Vagina (tissue), 2 donors: ENCODE data around the gene C10orf90. TPM values are rescaled to one million over a fixed set of nuclear protein-coding genes. Genes with fewer than 3 reads are reported as not detected.

Experiments
- DNase-seq, 2 donors: peaks; one replicate each; pipeline ENCODE4 v3.0.0-alpha.2; 2017; ENCODE audit errors: extremely low spot score in 2 of 2
- H3K27ac ChIP-seq: fragments of 200-600 bp; sonication (generic); one replicate; pipeline ENCODE4 v1.5.1; 2019
- H3K27me3 ChIP-seq: fragments of 200-600 bp; sonication (generic); one replicate; pipeline ENCODE4 v1.5.1; 2019
- H3K36me3 ChIP-seq, 2 donors: fragments of 200-600 bp; sonication (generic); one replicate each; pipeline ENCODE4 v1.5.1; 2017 to 2019
- H3K4me1 ChIP-seq: fragments of 200-600 bp; sonication (generic); one replicate; pipeline ENCODE4 v1.5.1; 2019
- H3K4me3 ChIP-seq, 2 donors: fragments of 200-600 bp; sonication (generic); 1 replicate in 1 of 2; 2 replicates in 1 of 2; pipeline ENCODE4 v1.5.1; 2016 to 2019
- H3K9me3 ChIP-seq: fragments of 200-600 bp; sonication (generic); one replicate; pipeline ENCODE4 v1.5.1; 2019
- CTCF ChIP-seq, 3 experiments: fragments of 450-650 bp in 2 of 3; fragments of 200-600 bp in 1 of 3; sonication (generic) in 1 of 3; IDR thresholded peaks; one replicate each; pipeline ENCODE4 v1.5.1; 2017 to 2019; ENCODE audit warnings: antibody characterized with exemption in 3 of 3, mild to moderate bottlenecking in 2 of 3, moderate library complexity in 2 of 3
- POLR2A ChIP-seq, 2 donors: fragments of 450-650 bp; IDR thresholded peaks; one replicate each; pipeline ENCODE4 v1.6.1; 2017; ENCODE audit warnings: antibody characterized with exemption in 2 of 2, mild to moderate bottlenecking in 2 of 2, moderate library complexity in 2 of 2
- POLR2AphosphoS5 ChIP-seq, 2 donors: sonication (generic); formaldehyde crosslinking; IDR thresholded peaks; one replicate each; pipeline ENCODE4 v1.9.0; 2017; ENCODE audit warnings: antibody characterized with exemption in 2 of 2, mild to moderate bottlenecking in 2 of 2, low read depth in 1 of 2; ENCODE audit not compliant: insufficient read depth in 1 of 2
- intact Hi-C: fragments of 100-400 bp; cut with DNase I; formaldehyde crosslinking; loops from one replicate; pipeline ENCODE4 v1.15.1; 2023
- total RNA-seq: library from RNA; depleted of rRNA; stranded (reverse); fragments of >200 nt; gene quantifications from one replicate; pipeline ENCODE4 v1.2.3, GENCODE V29; 2016

Gene C10orf90
- total RNA-seq, 1 donor from 2014 or later: not detected

- Histone ChIP-seq H3K36me3 (no peaks in the 10 kb centered on the region), H3K4me1 (no peaks in the 10 kb centered on the region), H3K9me3 (no peaks in the 10 kb centered on the region), H3K27me3 (no peaks in the 10 kb centered on the region), H3K27ac (no peak overlapping the region), H3K4me3 (no peak overlapping the region)
- intact Hi-C loops: no loop called here
- DNase-seq: no peak
- TF ChIP-seq CTCF (IDR thresholded peaks at IDR 0.05) (no peak), POLR2AphosphoS5 (IDR thresholded peaks at IDR 0.05; ENCODE audit: insufficient read depth in 1 of 2, low read depth in 1 of 2) (no peak), POLR2A (IDR thresholded peaks at IDR 0.05) (no peak)
Observed at GRCh38 chr10:126549344-126549743, 121.1 kb downstream of the C10orf90 start.

- Histone ChIP-seq H3K4me3 (no peak overlapping the region), H3K27ac (no peak overlapping the region), H3K9me3 (no peaks in the 10 kb centered on the region), H3K27me3 (no peaks in the 10 kb centered on the region), H3K36me3 (no peaks in the 10 kb centered on the region), H3K4me1 (no peaks in the 10 kb centered on the region)
- no peak for DNase-seq
- intact Hi-C loops: no loop called here
- TF ChIP-seq CTCF (IDR thresholded peaks at IDR 0.05): no peak
- no peak for TF ChIP-seq POLR2A (IDR thresholded peaks at IDR 0.05)
- no peak for TF ChIP-seq POLR2AphosphoS5 (IDR thresholded peaks at IDR 0.05; ENCODE audit: insufficient read depth in 1 of 2, low read depth in 1 of 2)
Observed at GRCh38 chr10:126544565-126544964, 125.9 kb downstream of the C10orf90 start.

GRCh38 chr10:126538439-126539135, 131.9 kb downstream of the C10orf90 start:
- Histone ChIP-seq H3K27me3 (no peaks in the 10 kb centered on the region), H3K9me3 (no peaks in the 10 kb centered on the region), H3K4me3 (no peak overlapping the region), H3K27ac (no peak overlapping the region), H3K36me3 (no peaks in the 10 kb centered on the region), H3K4me1 (no peaks in the 10 kb centered on the region)
- DNase-seq: no peak
- intact Hi-C loops: no loop called here
- TF ChIP-seq POLR2A (IDR thresholded peaks at IDR 0.05) (no peak), POLR2AphosphoS5 (IDR thresholded peaks at IDR 0.05; ENCODE audit: insufficient read depth in 1 of 2, low read depth in 1 of 2) (no peak), CTCF (IDR thresholded peaks at IDR 0.05) (no peak)

GRCh38 chr10:126536656-126537055, 133.8 kb downstream of the C10orf90 start:
- no peaks in the 10 kb centered on the region for H3K36me3 ChIP-seq
- no peaks in the 10 kb centered on the region for H3K9me3 ChIP-seq
- no peak overlapping the region for H3K27ac ChIP-seq
- intact Hi-C loops: no loop called here
- DNase-seq: no peak
- TF ChIP-seq CTCF (IDR thresholded peaks at IDR 0.05): no peak
- no peak for TF ChIP-seq POLR2AphosphoS5 (IDR thresholded peaks at IDR 0.05; ENCODE audit: insufficient read depth in 1 of 2, low read depth in 1 of 2)
- TF ChIP-seq POLR2A (IDR thresholded peaks at IDR 0.05): no peak
- no peaks in the 10 kb centered on the region for H3K27me3 ChIP-seq
- H3K4me3 ChIP-seq: no peak overlapping the region
- H3K4me1 ChIP-seq: no peaks in the 10 kb centered on the region

GRCh38 chr10:126536148-126536547, 134.3 kb downstream of the C10orf90 start:
- Histone ChIP-seq H3K9me3 (no peaks in the 10 kb centered on the region), H3K4me1 (no peaks in the 10 kb centered on the region), H3K4me3 (no peak overlapping the region), H3K27ac (no peak overlapping the region), H3K36me3 (no peaks in the 10 kb centered on the region), H3K27me3 (no peaks in the 10 kb centered on the region)
- intact Hi-C loops: no loop called here
- no peak for TF ChIP-seq POLR2A (IDR thresholded peaks at IDR 0.05)
- TF ChIP-seq POLR2AphosphoS5 (IDR thresholded peaks at IDR 0.05; ENCODE audit: insufficient read depth in 1 of 2, low read depth in 1 of 2): no peak
- no peak for TF ChIP-seq CTCF (IDR thresholded peaks at IDR 0.05)
- DNase-seq: no peak
